M059J (cell line): Measurements from ENCODE around the gene LDLRAD4. TPM values are rescaled to one million over a fixed set of nuclear protein-coding genes. Genes with fewer than 3 reads are reported as not detected.

Experiments used
- DNase-seq: peaks from one replicate; pipeline ENCODE4 v3.0.0-alpha.2; 2012; ENCODE audit warnings: low read depth
- total RNA-seq: library from RNA; depleted of rRNA; stranded (reverse); fragments of >200 nt; shearing (Covaris generic); gene quantifications from 2 replicates; pipeline ENCODE4 v1.2.3, GENCODE V29; 2014

Gene LDLRAD4
- total RNA-seq, 1 experiment from 2014 or later: 1.9 TPM

GRCh38 chr18:13306583-13306982 lies 88.0 kb downstream of the LDLRAD4 start:
- no peak for DNase-seq

GRCh38 chr18:13308369-13308768 lies 89.8 kb downstream of the LDLRAD4 start:
- DNase-seq: no peak

GRCh38 chr18:13309031-13309747 lies 90.6 kb downstream of the LDLRAD4 start:
- DNase-seq: no peak

GRCh38 chr18:13309748-13310670 lies 91.4 kb downstream of the LDLRAD4 start:
- no peak for DNase-seq

GRCh38 chr18:13311193-13311592 lies 92.6 kb downstream of the LDLRAD4 start:
- no peak for DNase-seq

- no peak for DNase-seq
These were observed 94.0 kb downstream of the LDLRAD4 start for GRCh38 chr18:13312515-13312914.

GRCh38 chr18:13313006-13313686 lies 94.6 kb downstream of the LDLRAD4 start:
- no peak for DNase-seq

GRCh38 chr18:13315000-13315399 lies 96.4 kb downstream of the LDLRAD4 start:
- DNase-seq: no peak

- DNase-seq: no peak
These were observed 97.5 kb downstream of the LDLRAD4 start for GRCh38 chr18:13316063-13316462.

- DNase-seq: no peak
These were observed 99.2 kb downstream of the LDLRAD4 start for GRCh38 chr18:13317801-13318200.

GRCh38 chr18:13318731-13319501 lies 100.4 kb downstream of the LDLRAD4 start:
- DNase-seq: peak; percentile 24

- no peak for DNase-seq
These were observed 101.1 kb downstream of the LDLRAD4 start for GRCh38 chr18:13319629-13320028.

GRCh38 chr18:13320096-13320495 lies 101.5 kb downstream of the LDLRAD4 start:
- DNase-seq: no peak

- no peak for DNase-seq
These were observed 102.4 kb downstream of the LDLRAD4 start for GRCh38 chr18:13320891-13321425.

- no peak for DNase-seq
These were observed 103.4 kb downstream of the LDLRAD4 start for GRCh38 chr18:13321923-13322322.

GRCh38 chr18:13323186-13323585 lies 104.6 kb downstream of the LDLRAD4 start:
- no peak for DNase-seq

- no peak for DNase-seq
These were observed 106.3 kb downstream of the LDLRAD4 start for GRCh38 chr18:13324880-13325279.

GRCh38 chr18:13328213-13328612 lies 109.7 kb downstream of the LDLRAD4 start:
- no peak for DNase-seq

GRCh38 chr18:13330996-13331395 lies 112.4 kb downstream of the LDLRAD4 start:
- no peak for DNase-seq

- no peak for DNase-seq
These were observed 113.3 kb downstream of the LDLRAD4 start for GRCh38 chr18:13331846-13332245.

- no peak for DNase-seq
These were observed 114.3 kb downstream of the LDLRAD4 start for GRCh38 chr18:13332874-13333273.
